Stimulated activated memory B cell treated with anti-CD40 and anti-IgM and Interleukin-4, amounts not matched to agents 10 μg/mL and 1 μg/mL and 100 μg/mL, for 72 hours (primary cell): ENCODE results near the gene FADS1.
A peak's percentile ranks its signal among the peaks of the same experiment; 100 is the strongest.

Experiments used
- ATAC-seq: fragments of 150-1000 bp; cut with Tn5 transposase; 2 replicates; pipeline ENCODE4 v1.10.0; 2021
- H3K27ac Mint-ChIP-seq: one replicate; pipeline ENCODE4 v1.8.0; 2022; ENCODE audit warnings: mild to moderate bottlenecking, mixed read lengths
- H3K27me3 Mint-ChIP-seq: one replicate; pipeline ENCODE4 v1.8.0; 2022; ENCODE audit warnings: mixed read lengths
- H3K36me3 Mint-ChIP-seq: one replicate; pipeline ENCODE4 v1.8.0; 2022; ENCODE audit warnings: mixed read lengths
- H3K4me1 Mint-ChIP-seq: one replicate; pipeline ENCODE4 v1.8.0; 2022; ENCODE audit warnings: mixed read lengths
- H3K4me3 Mint-ChIP-seq: one replicate; pipeline ENCODE4 v1.8.0; 2022; ENCODE audit warnings: mild to moderate bottlenecking, moderate library complexity, mixed read lengths
- H3K9me3 Mint-ChIP-seq: one replicate; pipeline ENCODE4 v1.8.0; 2022; ENCODE audit warnings: mixed read lengths

The FADS1 gene

GRCh38 chr11:61756452-61757212 lies 60.2 kb downstream of the FADS1 start:
- peaks cover 25% of the 10 kb centered on the region for H3K4me1 Mint-ChIP-seq
- H3K27me3 Mint-ChIP-seq, result peaks cover 42% of the 10 kb centered on the region
- no peak overlapping the region for H3K4me3 Mint-ChIP-seq
- peak; percentile 17 for ATAC-seq
- H3K9me3 Mint-ChIP-seq, result no peaks in the 10 kb centered on the region
- H3K27ac Mint-ChIP-seq, result no peak overlapping the region
- no peaks in the 10 kb centered on the region for H3K36me3 Mint-ChIP-seq

GRCh38 chr11:61756147-61756451 lies 60.7 kb downstream of the FADS1 start:
- Mint-ChIP-seq H3K27ac (no peak overlapping the region), H3K27me3 (peaks cover 44% of the 10 kb centered on the region), H3K36me3 (no peaks in the 10 kb centered on the region), H3K4me3 (no peak overlapping the region), H3K9me3 (no peaks in the 10 kb centered on the region), H3K4me1 (peaks cover 25% of the 10 kb centered on the region)
- no peak for ATAC-seq

- H3K9me3 Mint-ChIP-seq, result no peaks in the 10 kb centered on the region
- peaks cover 25% of the 10 kb centered on the region for H3K4me1 Mint-ChIP-seq
- no peaks in the 10 kb centered on the region for H3K36me3 Mint-ChIP-seq
- peaks cover 56% of the 10 kb centered on the region for H3K27me3 Mint-ChIP-seq
- H3K27ac Mint-ChIP-seq, result no peak overlapping the region
- ATAC-seq, result peak; percentile 13
- no peak overlapping the region for H3K4me3 Mint-ChIP-seq
Observed at GRCh38 chr11:61754534-61755482, 62.0 kb downstream of the FADS1 start.

DNA sequence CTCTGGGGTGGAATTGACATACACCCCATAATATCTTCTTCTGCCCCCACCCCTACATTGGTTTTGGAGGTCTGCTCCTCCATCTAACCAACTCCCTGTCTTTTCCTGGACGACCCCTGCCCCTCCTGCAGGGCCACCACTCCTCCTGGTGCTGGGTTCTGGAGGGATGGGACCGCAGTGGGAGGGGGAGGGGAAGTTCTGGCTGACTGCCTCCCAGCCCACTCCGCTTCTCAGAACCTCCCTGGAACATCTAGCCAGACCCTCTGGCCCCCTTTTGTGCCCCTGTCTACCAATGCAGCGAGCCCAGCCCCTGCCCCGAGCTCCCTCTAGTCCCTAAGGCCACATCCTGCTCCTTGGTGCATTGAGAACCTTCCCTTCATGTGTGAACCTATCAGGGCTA lies 63.1 kb downstream of the FADS1 start:
- Mint-ChIP-seq H3K9me3 (no peaks in the 10 kb centered on the region), H3K36me3 (no peaks in the 10 kb centered on the region), H3K4me3 (peak overlapping the region; percentile 65), H3K27me3 (peaks cover 67% of the 10 kb centered on the region), H3K27ac (no peak overlapping the region), H3K4me1 (peaks cover 25% of the 10 kb centered on the region)
- ATAC-seq, result no peak

DNA sequence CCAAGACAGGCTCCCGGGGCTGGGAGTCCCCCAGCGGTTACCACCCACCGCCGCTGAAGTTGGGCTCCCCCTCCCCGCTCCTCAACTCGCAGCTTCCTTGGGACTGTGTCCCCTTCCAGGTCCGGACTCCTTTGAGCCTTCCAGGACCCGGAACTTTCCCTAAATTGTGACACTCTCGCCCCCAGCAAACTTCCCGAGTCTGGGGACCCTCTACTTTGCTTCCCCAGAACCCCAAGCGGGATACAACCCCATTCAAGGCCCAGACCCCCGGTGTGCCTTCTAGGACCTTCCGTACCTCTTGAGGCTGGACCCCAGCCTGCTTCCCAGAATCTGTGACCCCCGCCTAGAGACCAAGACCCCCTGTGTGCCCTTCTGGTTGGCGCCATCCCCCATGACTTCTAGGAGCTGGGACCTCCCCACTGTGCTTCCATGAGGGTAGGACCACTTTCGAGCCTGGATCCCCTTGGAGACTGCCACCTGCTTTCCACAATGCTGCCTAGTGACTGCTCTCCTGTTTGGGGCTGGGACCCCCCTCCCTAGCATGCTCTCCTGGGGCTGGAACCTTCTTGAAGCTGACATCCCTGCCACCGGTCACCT lies 63.8 kb downstream of the FADS1 start:
- ATAC-seq, result no peak
- Mint-ChIP-seq H3K9me3 (no peaks in the 10 kb centered on the region), H3K27ac (no peak overlapping the region), H3K36me3 (no peaks in the 10 kb centered on the region), H3K4me1 (peaks cover 25% of the 10 kb centered on the region), H3K27me3 (peaks cover 71% of the 10 kb centered on the region), H3K4me3 (peak overlapping the region; percentile 65)

DNA sequence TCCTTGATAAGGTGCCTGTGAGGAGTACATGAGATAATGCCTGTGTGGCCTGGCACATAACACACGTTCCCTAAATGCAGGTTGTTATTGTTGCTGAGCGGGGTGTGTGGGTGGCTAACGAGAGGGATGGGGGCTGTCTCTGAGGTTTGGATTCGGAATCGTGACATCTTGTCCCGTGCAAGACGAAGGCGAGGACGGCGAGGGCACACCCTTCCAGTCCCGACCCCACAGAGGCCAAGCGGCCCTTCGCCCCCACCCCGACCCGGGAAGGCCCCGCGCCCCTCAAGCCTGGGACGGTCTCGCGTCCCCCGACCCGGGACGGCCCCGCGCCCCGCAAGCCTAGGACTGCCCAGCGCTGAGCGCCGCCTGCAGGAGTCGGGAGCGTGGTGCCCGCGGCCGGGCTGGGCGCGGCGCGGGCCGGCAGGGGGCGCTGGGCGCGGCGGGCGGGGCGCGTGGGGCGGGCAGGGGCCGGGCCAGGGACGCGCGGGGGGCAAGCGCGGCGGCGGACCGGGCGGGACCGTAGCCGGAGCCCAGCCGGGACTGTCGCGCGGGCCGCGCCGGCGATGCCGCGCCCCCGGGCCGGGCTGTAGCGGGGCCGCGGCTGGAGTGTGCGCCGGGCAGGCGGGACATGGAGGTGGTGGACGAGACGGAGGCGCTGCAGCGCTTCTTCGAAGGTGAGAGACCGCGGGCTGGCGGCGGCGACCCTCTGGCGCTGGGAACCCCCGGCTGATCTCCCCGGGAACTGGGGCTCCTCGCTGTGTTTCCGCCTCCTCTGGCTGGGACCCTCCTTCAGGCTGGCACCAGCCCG lies 64.5 kb downstream of the FADS1 start, which contains the start of gene MYRF:
TSS of gene MYRF (plus strand) at position 520 of the 808 bp plus-strand sequence. CDS start at position 629, 109 bp downstream.
- peaks cover 25% of the 10 kb centered on the region for H3K4me1 Mint-ChIP-seq
- H3K36me3 Mint-ChIP-seq, result no peaks in the 10 kb centered on the region
- peak; percentile 65 for ATAC-seq
- H3K9me3 Mint-ChIP-seq, result no peaks in the 10 kb centered on the region
- H3K27ac Mint-ChIP-seq, result no peak within 1 kb of the TSS
- H3K27me3 Mint-ChIP-seq, result peaks cover 71% of the 10 kb centered on the region
- H3K4me3 Mint-ChIP-seq, result peak within 1 kb of the TSS; percentile 65

- H3K27me3 Mint-ChIP-seq, result peaks cover 69% of the 10 kb centered on the region
- no peak overlapping the region for H3K4me3 Mint-ChIP-seq
- no peaks in the 10 kb centered on the region for H3K9me3 Mint-ChIP-seq
Observed at GRCh38 chr11:61751384-61751783, 65.4 kb downstream of the FADS1 start.

GRCh38 chr11:61750631-61751273 lies 66.1 kb downstream of the FADS1 start:
- no peaks in the 10 kb centered on the region for H3K9me3 Mint-ChIP-seq
- ATAC-seq, result no peak
- H3K36me3 Mint-ChIP-seq, result no peaks in the 10 kb centered on the region
- H3K27me3 Mint-ChIP-seq, result peaks cover 63% of the 10 kb centered on the region
- no peak overlapping the region for H3K27ac Mint-ChIP-seq
- no peak overlapping the region for H3K4me3 Mint-ChIP-seq
- H3K4me1 Mint-ChIP-seq, result peaks cover 13% of the 10 kb centered on the region

More at GRCh38 chr11:61751384-61751783, 65.4 kb downstream of the FADS1 start:
- Mint-ChIP-seq H3K4me1 (peaks cover 19% of the 10 kb centered on the region), H3K36me3 (no peaks in the 10 kb centered on the region), H3K27ac (no peak overlapping the region)
- ATAC-seq, result no peak
